GM19193 (cell line): Measurements from ENCODE around the gene ASB7.
A peak's percentile ranks its signal among the peaks of the same experiment; 100 is the strongest.

ENCODE experiments used
- POLR2A ChIP-seq: IDR thresholded peaks from 4 replicates; pipeline ENCODE4 v1.6.1; 2011; ENCODE audit not compliant: insufficient read depth, insufficient read length; ENCODE audit errors: extremely low read depth

The ASB7 gene, protein sequence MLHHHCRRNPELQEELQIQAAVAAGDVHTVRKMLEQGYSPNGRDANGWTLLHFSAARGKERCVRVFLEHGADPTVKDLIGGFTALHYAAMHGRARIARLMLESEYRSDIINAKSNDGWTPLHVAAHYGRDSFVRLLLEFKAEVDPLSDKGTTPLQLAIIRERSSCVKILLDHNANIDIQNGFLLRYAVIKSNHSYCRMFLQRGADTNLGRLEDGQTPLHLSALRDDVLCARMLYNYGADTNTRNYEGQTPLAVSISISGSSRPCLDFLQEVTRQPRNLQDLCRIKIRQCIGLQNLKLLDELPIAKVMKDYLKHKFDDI

GRCh38 chr15:100602064-100602822 lies at the start of gene ASB7, which contains the start of gene LINS1:
ASB7 (plus strand) TSS chr15:100602589; CDS start chr15:100612217, 9,628 bp downstream.
LINS1 (minus strand) TSS chr15:100602184; CDS start chr15:100580842, 21,342 bp downstream.
- TF ChIP-seq POLR2A, result peak; percentile 60

DNA sequence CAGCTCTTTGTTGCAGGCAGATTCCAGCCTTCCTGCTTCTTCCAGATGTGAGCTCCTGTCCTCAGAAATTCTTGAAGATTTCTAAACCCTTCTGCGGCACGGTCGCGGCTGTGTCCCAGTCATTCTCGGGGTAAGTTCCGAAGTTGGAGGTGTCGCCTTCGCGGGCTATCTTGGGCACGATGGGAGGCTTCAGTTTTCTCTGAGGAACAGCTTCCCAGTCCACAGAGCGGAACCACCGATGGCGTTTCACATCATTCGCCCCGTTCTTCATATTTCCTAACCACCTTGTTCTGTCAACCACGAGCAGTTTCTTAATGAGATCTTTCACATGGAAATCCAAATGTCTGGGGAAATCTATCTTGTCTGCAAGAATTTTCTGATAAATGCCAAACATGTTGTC lies 48.9 kb upstream of the ASB7 start:
- no peak for TF ChIP-seq POLR2A

DNA sequence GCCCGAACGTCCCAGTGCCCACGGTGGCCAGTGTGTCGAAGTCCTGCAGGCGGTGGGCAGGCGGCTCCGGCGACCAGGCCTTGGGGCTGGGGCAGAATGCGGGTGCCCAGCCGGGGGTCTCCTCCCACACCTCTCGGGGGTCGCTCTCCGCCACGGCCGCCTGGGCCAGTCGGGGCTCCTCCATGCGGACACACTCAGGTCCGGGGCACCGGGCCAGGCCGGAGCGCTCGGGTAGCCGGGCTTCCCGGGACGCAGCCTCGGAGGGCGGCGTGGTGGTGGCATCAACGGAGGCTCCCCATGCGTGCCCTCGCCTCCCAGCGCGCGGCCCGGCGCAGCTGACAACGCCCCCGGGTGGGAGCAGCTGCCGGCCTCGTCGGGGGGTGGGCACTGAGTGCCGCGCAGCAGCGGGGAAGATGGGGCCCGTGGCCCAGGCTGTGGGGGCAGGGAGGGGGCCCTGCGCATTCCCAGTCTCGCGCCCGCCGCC lies 43.6 kb upstream of the ASB7 start:
- no peak for TF ChIP-seq POLR2A

DNA sequence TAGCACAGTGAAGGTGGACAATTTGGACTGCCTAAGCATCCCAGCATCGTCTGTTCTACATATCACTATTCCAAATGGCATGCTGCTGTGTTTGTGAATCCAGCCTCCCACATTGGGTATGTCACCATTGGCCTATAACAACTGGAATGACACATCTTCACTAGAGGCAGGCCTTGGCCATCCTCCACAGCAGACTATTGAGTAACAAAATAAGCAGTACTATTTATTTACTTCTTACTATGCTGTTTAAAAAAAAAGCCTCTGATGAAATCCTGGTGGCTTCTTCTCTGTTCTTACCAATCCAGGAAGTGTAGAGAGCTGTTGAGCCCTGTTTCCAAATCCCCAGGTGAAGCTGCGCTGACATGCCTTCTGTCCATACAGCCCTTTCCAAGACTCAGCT lies 43.1 kb upstream of the ASB7 start:
- TF ChIP-seq POLR2A, result no peak

DNA sequence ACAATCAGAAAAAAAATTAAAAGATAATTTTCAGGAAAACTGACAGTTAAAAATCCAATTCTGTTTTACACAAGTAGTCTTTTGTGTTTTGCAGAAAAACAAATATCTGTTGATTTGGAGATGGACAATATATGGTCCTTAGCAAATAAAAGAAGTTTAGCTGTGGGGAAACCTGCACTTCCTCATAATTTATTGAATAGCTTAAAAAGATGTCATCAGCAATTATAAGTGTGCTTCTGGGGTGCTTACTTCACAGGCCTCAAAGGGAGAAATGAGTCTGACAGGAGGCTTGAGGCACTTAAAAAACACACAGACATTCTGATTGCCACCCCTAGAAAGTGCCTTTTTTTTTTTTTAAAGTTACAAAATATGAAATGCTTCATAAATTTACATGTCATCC lies 42.1 kb upstream of the ASB7 start:
- TF ChIP-seq POLR2A, result no peak

DNA sequence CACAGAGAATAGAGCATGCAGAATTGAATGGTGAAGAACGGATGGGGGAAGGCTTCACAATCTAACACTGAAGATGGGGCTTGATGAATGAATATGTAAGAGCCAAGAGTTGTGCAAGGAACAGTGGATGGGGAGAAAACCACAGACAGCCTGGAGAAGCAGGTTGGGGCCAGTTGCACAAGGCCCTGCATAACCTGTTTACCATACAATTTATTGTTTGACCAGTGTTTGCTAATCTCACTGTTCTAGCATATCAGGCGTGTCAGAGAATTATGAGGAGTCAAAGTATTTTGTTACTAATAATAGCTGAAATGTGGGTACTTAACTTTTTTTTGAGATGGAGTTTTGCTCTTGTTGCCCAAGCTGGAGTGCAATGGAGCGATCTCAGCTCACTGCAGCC lies 36.8 kb upstream of the ASB7 start:
- TF ChIP-seq POLR2A, result no peak

DNA sequence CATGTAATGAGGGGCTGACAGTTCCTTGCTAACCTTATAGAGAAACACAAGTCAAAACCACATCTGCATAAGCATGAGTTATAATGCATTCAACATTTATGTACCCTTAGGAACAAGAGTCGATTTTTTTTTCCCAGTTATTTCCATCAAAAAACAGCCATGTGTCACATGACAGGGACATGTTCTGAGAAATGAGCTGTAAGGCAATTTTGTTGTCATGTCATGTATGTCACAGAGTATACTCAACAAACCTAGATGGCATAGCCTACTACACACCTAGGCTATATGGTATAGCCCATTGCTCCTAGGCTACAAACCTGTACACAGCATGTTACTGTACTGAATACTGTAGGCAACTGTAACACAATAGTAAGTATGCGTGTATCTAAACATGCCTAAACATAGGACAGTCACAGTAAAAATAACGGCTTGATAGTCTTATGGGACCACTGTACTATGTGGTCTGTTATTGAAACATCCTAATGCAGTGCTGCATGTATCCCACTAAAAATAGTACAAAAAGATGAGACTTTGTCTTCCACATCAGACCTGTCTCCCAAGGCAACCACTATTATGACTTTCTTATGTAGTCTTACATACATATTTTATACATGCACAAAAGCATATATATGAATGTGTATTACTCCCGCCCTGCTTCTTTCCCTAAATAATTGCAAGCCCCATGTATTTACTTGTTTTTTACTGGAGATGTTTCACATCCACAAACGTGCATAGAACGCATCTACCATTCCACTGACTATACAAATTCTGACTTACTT lies 35.4 kb upstream of the ASB7 start:
- TF ChIP-seq POLR2A, result no peak

- TF ChIP-seq POLR2A, result no peak
Observed at GRCh38 chr15:100569391-100569790, 33.0 kb upstream of the ASB7 start.

GRCh38 chr15:100570275-100570674 lies 32.1 kb upstream of the ASB7 start:
- no peak for TF ChIP-seq POLR2A

GRCh38 chr15:100570735-100571313 lies 31.6 kb upstream of the ASB7 start:
- TF ChIP-seq POLR2A, result no peak

DNA sequence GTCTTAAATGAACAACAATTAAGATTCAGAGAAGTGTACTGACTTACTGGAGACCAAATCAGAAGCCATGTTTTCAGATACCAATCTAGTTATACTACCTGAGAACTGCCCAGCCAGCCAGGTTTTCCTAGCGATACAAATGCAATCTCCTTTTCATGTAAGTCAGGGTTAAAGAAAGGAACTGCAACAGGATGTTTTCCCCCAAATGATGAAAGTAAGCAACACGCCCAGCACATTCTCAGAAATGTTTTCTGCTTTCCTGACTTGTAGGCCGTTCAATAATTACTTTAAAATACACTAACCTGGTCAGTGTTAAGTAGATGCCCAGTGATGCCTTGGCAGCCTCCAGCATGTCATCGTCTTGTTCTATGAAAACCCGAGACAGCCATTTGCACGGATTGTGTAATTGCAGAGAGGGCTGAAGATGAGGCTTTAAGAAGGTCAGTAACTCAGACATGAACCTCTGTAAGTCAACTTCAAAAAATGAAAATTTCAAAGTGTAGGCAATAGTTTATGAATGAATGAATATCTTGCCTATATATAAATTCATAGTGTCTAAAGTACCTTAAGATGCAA lies 30.7 kb upstream of the ASB7 start:
- TF ChIP-seq POLR2A, result no peak

GRCh38 chr15:100572362-100572983 lies 29.9 kb upstream of the ASB7 start:
- no peak for TF ChIP-seq POLR2A

GRCh38 chr15:100573526-100573925 lies 28.9 kb upstream of the ASB7 start:
- no peak for TF ChIP-seq POLR2A

- TF ChIP-seq POLR2A, result no peak
Observed at GRCh38 chr15:100580414-100580813, 22.0 kb upstream of the ASB7 start.
